Peyer's patch (tissue), 4 donors: Measurements from ENCODE around the gene STX18.

Source experiments
- POLR2A ChIP-seq, 2 donors: fragments of 450-650 bp; IDR thresholded peaks; one replicate each; pipeline ENCODE4 v1.5.1; 2017; ENCODE audit warnings: antibody characterized with exemption in 2 of 2, mild to moderate bottlenecking in 2 of 2, moderate library complexity in 2 of 2
- TF ChIP-seq, protein P1 (sequence below), 6 experiments: fragments of 450-650 bp in 4 of 6; fragments of 200-600 bp in 2 of 6; sonication (generic) in 1 of 6; IDR thresholded peaks; one replicate each; pipeline ENCODE4 v1.5.1; 2017 to 2019; ENCODE audit warnings: antibody characterized with exemption in 6 of 6, mild to moderate bottlenecking in 3 of 6, moderate library complexity in 1 of 6

DNA sequence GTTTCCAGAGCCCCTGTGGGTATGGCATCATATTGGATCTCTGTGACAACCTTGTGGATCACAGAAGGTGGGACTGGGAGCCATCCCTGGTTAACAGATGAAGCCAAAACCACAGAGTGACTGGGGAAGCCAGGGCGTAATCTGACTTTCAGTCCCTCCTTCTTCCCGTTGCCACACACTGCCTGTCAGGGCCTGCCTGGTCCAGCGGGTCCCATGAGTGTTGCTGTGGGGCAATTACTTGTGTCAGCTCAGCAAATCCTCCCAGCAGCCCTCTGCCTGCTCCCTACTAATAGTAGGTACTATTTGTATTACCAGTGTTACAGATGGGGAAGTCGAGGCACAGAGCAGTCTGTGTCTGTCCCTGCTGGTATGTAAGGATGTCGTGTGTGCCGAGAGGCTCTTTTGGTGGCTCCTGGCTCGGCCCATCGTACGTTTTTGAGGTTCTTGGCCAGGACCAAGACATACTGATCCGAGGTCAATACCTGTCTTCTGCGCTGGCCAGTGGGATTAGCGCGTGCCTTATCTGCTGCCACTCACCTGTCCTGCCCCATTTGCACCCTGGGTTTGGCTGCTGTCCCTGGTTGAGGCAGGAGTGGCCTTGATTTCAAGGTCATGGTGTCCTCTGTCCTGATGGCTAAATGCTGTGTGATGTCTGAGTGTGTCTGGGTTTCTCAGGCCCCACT is 149.2 kb downstream of the STX18 start:
- TF ChIP-seq, protein P1, sequence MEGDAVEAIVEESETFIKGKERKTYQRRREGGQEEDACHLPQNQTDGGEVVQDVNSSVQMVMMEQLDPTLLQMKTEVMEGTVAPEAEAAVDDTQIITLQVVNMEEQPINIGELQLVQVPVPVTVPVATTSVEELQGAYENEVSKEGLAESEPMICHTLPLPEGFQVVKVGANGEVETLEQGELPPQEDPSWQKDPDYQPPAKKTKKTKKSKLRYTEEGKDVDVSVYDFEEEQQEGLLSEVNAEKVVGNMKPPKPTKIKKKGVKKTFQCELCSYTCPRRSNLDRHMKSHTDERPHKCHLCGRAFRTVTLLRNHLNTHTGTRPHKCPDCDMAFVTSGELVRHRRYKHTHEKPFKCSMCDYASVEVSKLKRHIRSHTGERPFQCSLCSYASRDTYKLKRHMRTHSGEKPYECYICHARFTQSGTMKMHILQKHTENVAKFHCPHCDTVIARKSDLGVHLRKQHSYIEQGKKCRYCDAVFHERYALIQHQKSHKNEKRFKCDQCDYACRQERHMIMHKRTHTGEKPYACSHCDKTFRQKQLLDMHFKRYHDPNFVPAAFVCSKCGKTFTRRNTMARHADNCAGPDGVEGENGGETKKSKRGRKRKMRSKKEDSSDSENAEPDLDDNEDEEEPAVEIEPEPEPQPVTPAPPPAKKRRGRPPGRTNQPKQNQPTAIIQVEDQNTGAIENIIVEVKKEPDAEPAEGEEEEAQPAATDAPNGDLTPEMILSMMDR (IDR thresholded peaks at IDR 0.05), result no peak
- TF ChIP-seq POLR2A (IDR thresholded peaks at IDR 0.05), result no peak
